Kidney (tissue), 14 donors: Measurements from ENCODE around the gene LCNL1. TPM values are rescaled to one million over a fixed set of nuclear protein-coding genes. Genes with fewer than 3 reads are reported as not detected.

ENCODE experiments used
- DNase-seq, 5 donors: peaks; one replicate each; pipeline ENCODE4 v3.0.0-alpha.2; 2013 to 2020
- FAIRE-seq: peaks from 2 replicates; lab custom pipeline; 2012; peaks lifted over from hg19 to GRCh38; lab: Jason Lieb, UNC
- H3K27ac ChIP-seq, 2 donors: one replicate each; pipeline ENCODE4 v1.7.0; 2013; ENCODE audit warnings: low read depth in 2 of 2, low read length in 2 of 2, inconsistent platforms in 1 of 2
- H3K27me3 ChIP-seq: one replicate; pipeline ENCODE4 v1.7.1; 2013; ENCODE audit warnings: low read length, inconsistent platforms; ENCODE audit not compliant: control insufficient read depth, insufficient read depth
- H3K36me3 ChIP-seq, 3 donors: one replicate each; pipeline versions ENCODE4 v1.7.0 to v1.7.1; 2013; ENCODE audit warnings: low read length in 3 of 3, control low read depth in 1 of 3, inconsistent platforms in 1 of 3; ENCODE audit not compliant: insufficient read depth in 3 of 3, control insufficient read depth in 2 of 3
- H3K4me1 ChIP-seq, 3 donors: one replicate each; pipeline versions ENCODE4 v1.7.0 to v1.7.1; 2013; ENCODE audit warnings: low read length in 3 of 3, inconsistent platforms in 1 of 3, low read depth in 1 of 3; ENCODE audit not compliant: control insufficient read depth in 2 of 3, insufficient read depth in 2 of 3
- H3K4me3 ChIP-seq, 3 donors: one replicate each; pipeline versions ENCODE4 v1.7.0 to v1.8.1; 2013; ENCODE audit warnings: low read length in 3 of 3, control low read depth in 1 of 3, inconsistent platforms in 1 of 3
- H3K9ac ChIP-seq, 3 donors: one replicate each; pipeline versions ENCODE4 v1.7.0 to v1.7.1; 2013; ENCODE audit warnings: low read length in 3 of 3, control low read depth in 1 of 3, inconsistent platforms in 1 of 3
- H3K9me3 ChIP-seq, 3 donors: one replicate each; pipeline versions ENCODE4 v1.7.0 to v1.7.1; 2013; ENCODE audit warnings: low read length in 3 of 3, control low read depth in 1 of 3, inconsistent platforms in 1 of 3; ENCODE audit not compliant: control insufficient read depth in 2 of 3, insufficient read depth in 1 of 3
- intact Hi-C: fragments of 100-400 bp; cut with DNase I; formaldehyde crosslinking; loops from one replicate; pipeline ENCODE4 v1.11.1; 2022
- polyA plus RNA-seq: library from polyadenylated mRNA; stranded (reverse); fragments of 350-450 nt; fragmentation: Illumina TruSeq; extraction: RNeasy Lipid Tissue Mini Kit (QIAGEN cat#74804); gene quantifications from one replicate; pipeline ENCODE4 v1.2.3, GENCODE V29; 2014; ENCODE audit warnings: low read depth, low replicate concordance; ENCODE audit not compliant: insufficient read depth
- total RNA-seq: library from RNA; stranded (reverse); fragmentation: NEBNext Ultra II Directional; extraction: Animal tissue kit (Norgen Biotek cat#: 25700); gene quantifications from one replicate; pipeline ENCODE4 v1.2.1, GENCODE V29; 2021
- TF ChIP-seq, protein P1 (sequence below): IDR thresholded peaks from 3 replicates; pipeline ENCODE4 v1.5.1; 2012; ENCODE audit warnings: mild to moderate bottlenecking, moderate library complexity, borderline replicate concordance; ENCODE audit not compliant: insufficient read depth; ENCODE audit errors: extremely low read depth
- donor health status: control.
- donor health status: control.
- donor health status: control.
- donor health status: control.
- donor health status: control.
- donor health status: DM: yes; HTN: yes; CAD: no.
- donor health status: Normal renal cell carcinoma (clear cell type).

The LCNL1 gene
- total and polyA plus RNA-seq, 2 donors from 2014 or later: 0.54 to 1.4 TPM

GRCh38 chr9:136949239-136949816 lies 33.5 kb upstream of the LCNL1 start:
- intact Hi-C loops: loop anchor here (10.0 kb wide), 2 partner anchors 105 to 155 kb away; partner anchors contain the start of genes AJM1, CCDC183, PHPT1 and TMEM141
- DNase-seq (no peak), FAIRE-seq (no peak)
- Histone ChIP-seq H3K4me3 (peak overlapping the region; percentile 34 to 71 (median 49)), H3K9ac (peak overlapping the region in 1 of 3 donors; percentile 22), H3K9me3 (no peaks in the 10 kb centered on the region), H3K27me3 (no peaks in the 10 kb centered on the region), H3K27ac (peak overlapping the region; percentile 89), H3K36me3 (no peaks in the 10 kb centered on the region), H3K4me1 (peaks cover 0 to 14% (median 9%) of the 10 kb centered on the region in 3 donors)
- TF ChIP-seq, protein P1, sequence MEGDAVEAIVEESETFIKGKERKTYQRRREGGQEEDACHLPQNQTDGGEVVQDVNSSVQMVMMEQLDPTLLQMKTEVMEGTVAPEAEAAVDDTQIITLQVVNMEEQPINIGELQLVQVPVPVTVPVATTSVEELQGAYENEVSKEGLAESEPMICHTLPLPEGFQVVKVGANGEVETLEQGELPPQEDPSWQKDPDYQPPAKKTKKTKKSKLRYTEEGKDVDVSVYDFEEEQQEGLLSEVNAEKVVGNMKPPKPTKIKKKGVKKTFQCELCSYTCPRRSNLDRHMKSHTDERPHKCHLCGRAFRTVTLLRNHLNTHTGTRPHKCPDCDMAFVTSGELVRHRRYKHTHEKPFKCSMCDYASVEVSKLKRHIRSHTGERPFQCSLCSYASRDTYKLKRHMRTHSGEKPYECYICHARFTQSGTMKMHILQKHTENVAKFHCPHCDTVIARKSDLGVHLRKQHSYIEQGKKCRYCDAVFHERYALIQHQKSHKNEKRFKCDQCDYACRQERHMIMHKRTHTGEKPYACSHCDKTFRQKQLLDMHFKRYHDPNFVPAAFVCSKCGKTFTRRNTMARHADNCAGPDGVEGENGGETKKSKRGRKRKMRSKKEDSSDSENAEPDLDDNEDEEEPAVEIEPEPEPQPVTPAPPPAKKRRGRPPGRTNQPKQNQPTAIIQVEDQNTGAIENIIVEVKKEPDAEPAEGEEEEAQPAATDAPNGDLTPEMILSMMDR: no peak

- FAIRE-seq: no peak
- Histone ChIP-seq H3K9ac (peak overlapping the region in 2 of 3 donors; percentile 77), H3K27me3 (no peaks in the 10 kb centered on the region), H3K27ac (peak overlapping the region; percentile 89), H3K36me3 (no peaks in the 10 kb centered on the region), H3K9me3 (no peaks in the 10 kb centered on the region), H3K4me1 (peaks cover 0 to 14% (median 9%) of the 10 kb centered on the region in 3 donors), H3K4me3 (peak overlapping the region; percentile 34 to 71 (median 58))
- intact Hi-C loops: loop anchor here (10.0 kb wide), 3 partner anchors 75 to 155 kb away; partner anchors contain the start of genes ABCA2, AJM1, CCDC183 and PHPT1
- DNase-seq: peak; percentile 96 to 99 (median 97)
- TF ChIP-seq, protein P1: peak; percentile 12
These were observed 32.8 kb upstream of the LCNL1 start for GRCh38 chr9:136949817-136950655.

DNA sequence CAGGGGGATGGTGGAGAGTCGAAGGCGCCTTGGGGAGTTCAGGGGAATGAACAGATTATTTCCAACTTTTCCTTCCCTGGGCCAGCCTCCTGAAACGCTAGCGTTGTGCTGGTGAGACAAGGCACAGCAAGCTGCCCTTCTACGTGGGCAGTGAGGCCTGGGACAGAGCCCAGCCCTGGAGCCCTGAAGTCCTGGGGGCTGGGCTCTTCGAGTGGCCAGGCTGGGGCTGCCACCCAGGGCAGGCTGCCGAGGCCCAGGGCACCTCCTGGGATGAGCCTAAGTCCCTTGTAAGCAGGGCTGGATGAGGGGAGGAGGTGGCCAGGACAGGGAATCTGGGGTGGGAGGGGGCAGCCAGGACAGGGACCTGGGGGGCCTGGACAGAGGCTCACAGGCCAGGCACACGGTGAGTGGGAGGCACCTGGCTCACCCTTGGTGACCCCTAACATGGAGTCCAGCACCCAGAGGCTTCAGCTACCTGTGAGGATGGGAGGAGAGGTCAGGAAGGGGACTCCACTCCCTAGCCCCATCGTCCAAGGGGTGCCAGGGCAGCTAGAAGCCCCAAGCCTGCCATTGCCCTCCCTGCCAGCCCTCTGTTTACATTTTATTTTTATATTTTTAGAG lies 32.0 kb upstream of the LCNL1 start:
- H3K4me1 ChIP-seq: peaks cover 0 to 14% (median 9%) of the 10 kb centered on the region in 3 donors
- peak overlapping the region; percentile 89 for H3K27ac ChIP-seq
- intact Hi-C loops: loop anchor here (10.0 kb wide), 1 partner anchor 74 kb away; the partner anchor contains the start of gene ABCA2
- DNase-seq (peak in 3 of 5 donors; percentile 38 to 73 (median 58)), FAIRE-seq (no peak)
- H3K9me3 ChIP-seq: no peaks in the 10 kb centered on the region
- TF ChIP-seq, protein P1: no peak
- peak overlapping the region in 2 of 3 donors; percentile 77 for H3K9ac ChIP-seq
- H3K4me3 ChIP-seq: peak overlapping the region in 2 of 3 donors; percentile 58 to 71
- no peaks in the 10 kb centered on the region for H3K36me3 ChIP-seq
- H3K27me3 ChIP-seq: no peaks in the 10 kb centered on the region
